MM.1S (cell line): ENCODE data around the gene IRAG1.

Experiments used
- DNase-seq: peaks from one replicate; pipeline ENCODE4 v3.0.0-alpha.2; 2015
- H2AFZ ChIP-seq: fragments of 300-600 bp; sonication (generic); 2 replicates; pipeline ENCODE4 v1.6.0; 2016; ENCODE audit warnings: antibody characterized with exemption, low read length
- H3F3A ChIP-seq: fragments of 300-600 bp; sonication (generic); 2 replicates; pipeline ENCODE4 v1.6.1; 2016; ENCODE audit warnings: mild to moderate bottlenecking, antibody characterized with exemption, low read length, moderate library complexity, mixed read lengths; ENCODE audit not compliant: insufficient read depth
- H3K27ac ChIP-seq: fragments of 300-600 bp; sonication (generic); 2 replicates; pipeline ENCODE4 v1.5.1; 2016; ENCODE audit warnings: mild to moderate bottlenecking, low read length
- H3K27me3 ChIP-seq: fragments of 300-600 bp; sonication (generic); replicated peaks from 2 replicates; pipeline ENCODE4 v1.6.0; 2016; ENCODE audit warnings: low read length; ENCODE audit not compliant: insufficient read depth
- H3K36me3 ChIP-seq: fragments of 300-600 bp; sonication (generic); replicated peaks from 2 replicates; pipeline ENCODE4 v1.6.1; 2016; ENCODE audit warnings: mild to moderate bottlenecking, low read length, mixed read lengths; ENCODE audit not compliant: insufficient read depth
- H3K4me1 ChIP-seq: fragments of 300-600 bp; sonication (generic); 2 replicates; pipeline ENCODE4 v1.6.1; 2016; ENCODE audit warnings: low read length, mixed read lengths
- H3K4me2 ChIP-seq: fragments of 300-600 bp; sonication (generic); 2 replicates; pipeline ENCODE4 v1.6.0; 2016; ENCODE audit warnings: low read depth, low read length
- H3K4me3 ChIP-seq: fragments of 300-600 bp; sonication (generic); 2 replicates; pipeline ENCODE4 v1.5.1; 2016; ENCODE audit warnings: low read length, mixed read lengths
- H3K79me2 ChIP-seq: fragments of 300-600 bp; sonication (generic); 2 replicates; pipeline ENCODE4 v1.6.1; 2016; ENCODE audit warnings: mixed run types, low read length, mixed read lengths
- H3K9ac ChIP-seq: fragments of 300-600 bp; sonication (generic); 2 replicates; pipeline ENCODE4 v1.6.1; 2016; ENCODE audit warnings: low read length, mixed read lengths
- H3K9me2 ChIP-seq: fragments of 300-600 bp; sonication (generic); replicated peaks from 2 replicates; pipeline ENCODE4 v1.6.1; 2016; ENCODE audit warnings: mild to moderate bottlenecking, low read length, mixed read lengths; ENCODE audit not compliant: insufficient read depth
- H3K9me3 ChIP-seq: fragments of 300-600 bp; sonication (generic); replicated peaks from 2 replicates; pipeline ENCODE4 v1.6.1; 2016; ENCODE audit warnings: mild to moderate bottlenecking, low read length, mixed read lengths; ENCODE audit not compliant: insufficient read depth
- H4K20me1 ChIP-seq: fragments of 300-600 bp; sonication (generic); 2 replicates; pipeline ENCODE4 v1.6.1; 2016; ENCODE audit warnings: mild to moderate bottlenecking, low read length, moderate library complexity, mixed read lengths; ENCODE audit not compliant: insufficient read depth
- EZH2 ChIP-seq: fragments of 300-600 bp; sonication (generic); optimal IDR thresholded peaks from 2 replicates; pipeline ENCODE3; 2017; ENCODE audit warnings: low read depth, mild to moderate bottlenecking, antibody characterized with exemption, low read length, mixed read lengths
- EZH2phosphoT487 ChIP-seq: fragments of 300-600 bp; sonication (generic); IDR thresholded peaks from 2 replicates; pipeline ENCODE4 v1.6.1; 2018; ENCODE audit warnings: antibody characterized with exemption, low read length
- TF ChIP-seq, protein P1 (sequence below): fragments of 300-600 bp; sonication (generic); IDR thresholded peaks from 2 replicates; pipeline ENCODE4 v1.5.1; 2016; ENCODE audit warnings: antibody characterized with exemption, low read length, mixed read lengths

The IRAG1 gene

GRCh38 chr11:10735481-10736475 lies 42.2 kb upstream of the IRAG1 start:
- Histone ChIP-seq H2AFZ (peak overlapping the region; percentile 70), H3K4me3 (peak overlapping the region; percentile 30; the same call in 1 of the 2 replicates), H3K79me2 (no peaks in the 10 kb centered on the region), H3K36me3 (no peaks in the 10 kb centered on the region), H3K27me3 (no peaks in the 10 kb centered on the region), H3K9me3 (no peaks in the 10 kb centered on the region), H3K4me2 (peak overlapping the region; percentile 68), H3F3A (no peaks in the 10 kb centered on the region), H4K20me1 (no peaks in the 10 kb centered on the region), H3K4me1 (no peaks in the 10 kb centered on the region; the same call in 1 of the 2 replicates), H3K9me2 (no peaks in the 10 kb centered on the region), H3K27ac (no peak overlapping the region), H3K9ac (peak overlapping the region; percentile 23; the same call in 1 of the 2 replicates)
- TF ChIP-seq EZH2phosphoT487 (no peak), EZH2 (no peak)
- TF ChIP-seq, protein P1, sequence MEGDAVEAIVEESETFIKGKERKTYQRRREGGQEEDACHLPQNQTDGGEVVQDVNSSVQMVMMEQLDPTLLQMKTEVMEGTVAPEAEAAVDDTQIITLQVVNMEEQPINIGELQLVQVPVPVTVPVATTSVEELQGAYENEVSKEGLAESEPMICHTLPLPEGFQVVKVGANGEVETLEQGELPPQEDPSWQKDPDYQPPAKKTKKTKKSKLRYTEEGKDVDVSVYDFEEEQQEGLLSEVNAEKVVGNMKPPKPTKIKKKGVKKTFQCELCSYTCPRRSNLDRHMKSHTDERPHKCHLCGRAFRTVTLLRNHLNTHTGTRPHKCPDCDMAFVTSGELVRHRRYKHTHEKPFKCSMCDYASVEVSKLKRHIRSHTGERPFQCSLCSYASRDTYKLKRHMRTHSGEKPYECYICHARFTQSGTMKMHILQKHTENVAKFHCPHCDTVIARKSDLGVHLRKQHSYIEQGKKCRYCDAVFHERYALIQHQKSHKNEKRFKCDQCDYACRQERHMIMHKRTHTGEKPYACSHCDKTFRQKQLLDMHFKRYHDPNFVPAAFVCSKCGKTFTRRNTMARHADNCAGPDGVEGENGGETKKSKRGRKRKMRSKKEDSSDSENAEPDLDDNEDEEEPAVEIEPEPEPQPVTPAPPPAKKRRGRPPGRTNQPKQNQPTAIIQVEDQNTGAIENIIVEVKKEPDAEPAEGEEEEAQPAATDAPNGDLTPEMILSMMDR, result peak; percentile 99
- peak; percentile 96 for DNase-seq

DNA sequence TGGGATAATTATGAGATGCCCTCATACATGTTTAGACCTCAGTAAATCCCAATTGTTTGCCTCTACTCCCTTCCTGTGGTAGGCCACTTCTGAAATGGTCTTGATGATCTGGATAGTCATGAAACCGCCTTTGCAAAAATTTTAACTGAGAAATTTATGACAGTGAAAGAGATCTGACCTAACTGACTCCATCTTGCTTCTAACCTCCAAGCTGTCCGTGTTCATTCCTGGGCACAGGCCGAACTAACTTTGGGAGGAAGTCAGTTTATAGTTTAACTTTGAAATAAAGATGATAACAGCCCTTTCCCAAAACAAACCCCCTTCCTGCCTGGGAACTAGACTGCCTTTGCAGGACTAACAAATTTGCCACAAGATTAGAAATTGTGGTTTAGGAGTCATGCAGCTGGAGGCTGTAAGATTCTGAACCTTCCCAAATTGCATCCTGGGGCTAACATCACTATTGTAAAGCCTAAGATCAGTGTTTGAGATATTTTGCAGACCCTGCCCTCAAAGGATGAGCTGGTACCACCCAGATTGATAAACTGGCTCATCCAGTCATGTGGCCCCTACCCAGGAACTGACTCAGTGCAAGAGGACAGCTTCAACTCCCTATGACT lies 37.6 kb upstream of the IRAG1 start:
- Histone ChIP-seq H3K4me1 (no peaks in the 10 kb centered on the region; the same call in 1 of the 2 replicates), H3K4me3 (no peak overlapping the region), H2AFZ (no peak overlapping the region), H4K20me1 (no peaks in the 10 kb centered on the region), H3K9ac (no peak overlapping the region), H3K79me2 (no peaks in the 10 kb centered on the region), H3F3A (no peaks in the 10 kb centered on the region), H3K4me2 (no peak overlapping the region), H3K36me3 (no peaks in the 10 kb centered on the region), H3K27me3 (no peaks in the 10 kb centered on the region), H3K27ac (no peak overlapping the region), H3K9me3 (no peaks in the 10 kb centered on the region), H3K9me2 (no peaks in the 10 kb centered on the region)
- TF ChIP-seq, protein P1, result no peak
- TF ChIP-seq EZH2phosphoT487 (no peak), EZH2 (no peak)
- no peak for DNase-seq

DNA sequence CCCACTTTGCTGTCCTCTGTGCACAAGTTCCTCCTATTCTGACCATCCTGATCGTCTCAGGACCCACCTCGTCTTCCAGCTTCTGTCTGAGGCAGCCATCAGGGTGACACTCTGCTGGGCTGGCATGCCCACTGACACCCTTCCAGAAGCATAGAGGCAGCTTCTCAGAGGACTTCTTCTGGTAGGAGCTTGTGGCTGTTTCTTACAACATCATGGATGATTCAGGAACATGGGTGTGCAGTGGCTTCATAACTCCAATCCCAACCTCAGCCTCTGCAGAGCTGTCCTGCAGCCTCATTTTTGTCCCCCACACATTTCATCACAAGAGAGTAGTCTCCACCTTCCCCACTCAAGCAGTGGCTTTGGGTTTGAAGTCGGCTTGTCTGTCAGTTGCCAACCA lies 36.6 kb upstream of the IRAG1 start:
- H4K20me1 ChIP-seq, result no peaks in the 10 kb centered on the region
- H3K27ac ChIP-seq, result no peak overlapping the region
- H2AFZ ChIP-seq, result no peak overlapping the region
- no peak overlapping the region for H3K9ac ChIP-seq
- H3K27me3 ChIP-seq, result no peaks in the 10 kb centered on the region
- no peaks in the 10 kb centered on the region for H3K4me1 ChIP-seq
- no peaks in the 10 kb centered on the region for H3K79me2 ChIP-seq
- no peaks in the 10 kb centered on the region for H3K9me3 ChIP-seq
- TF ChIP-seq EZH2 (no peak), EZH2phosphoT487 (no peak)
- TF ChIP-seq, protein P1, result no peak
- no peaks in the 10 kb centered on the region for H3F3A ChIP-seq
- H3K4me3 ChIP-seq, result no peak overlapping the region
- H3K4me2 ChIP-seq, result no peak overlapping the region
- no peaks in the 10 kb centered on the region for H3K36me3 ChIP-seq
- no peaks in the 10 kb centered on the region for H3K9me2 ChIP-seq
- no peak for DNase-seq
